B cell (primary cell): ENCODE measurements around the gene TRIM38. TPM values are rescaled to one million over a fixed set of nuclear protein-coding genes. Genes with fewer than 3 reads are reported as not detected.

ENCODE experiments used
- ATAC-seq: fragments of 200-7000 bp; cut with Tn5 transposase; one replicate; pipeline ENCODE4 v1.10.0; 2021; ENCODE audit warnings: low read depth, mild to moderate bottlenecking, moderate number of reproducible peaks, moderate library complexity
- CTCF ChIA-PET: fragments of 350-600 bp; sonication (Branson Sonifier 250); formaldehyde crosslinking; loops from one replicate; lab custom pipeline; 2021; ENCODE audit warnings: antibody characterized with exemption, inconsistent platforms; lab: Charles Lee
- POLR2A ChIA-PET: fragments of 350-600 bp; sonication (Branson Sonifier 250); formaldehyde crosslinking; loops from one replicate; lab custom pipeline; 2021; ENCODE audit warnings: antibody characterized with exemption; lab: Charles Lee
- DNase-seq: peaks from one replicate; pipeline ENCODE4 v3.0.0; 2013
- H2AFZ ChIP-seq: 2 replicates; pipeline ENCODE4 v1.6.1; 2012; ENCODE audit warnings: mild to moderate bottlenecking, low read depth, low read length; ENCODE audit not compliant: insufficient read depth, poor library complexity, severe bottlenecking
- H3K27ac ChIP-seq, 2 donors: 1 replicate in 1 of 2; 2 replicates in 1 of 2; pipeline ENCODE4 v1.5.1; 2012 to 2013; ENCODE audit warnings: low read length in 2 of 2, mild to moderate bottlenecking in 2 of 2, moderate library complexity in 1 of 2
- H3K27me3 ChIP-seq, 4 experiments: fragments of 200-600 bp in 1 of 4; sonication (generic) in 1 of 4; replicated peaks in 1 of 4; 1 replicate in 2 of 4; 2 replicates in 2 of 4; pipeline versions ENCODE4 v1.6.1 to v1.7.0; 2013 to 2016; ENCODE audit warnings: low read length in 3 of 4, mild to moderate bottlenecking in 2 of 4, mixed read lengths in 1 of 4, moderate library complexity in 1 of 4; ENCODE audit not compliant: insufficient read depth in 4 of 4, control insufficient read depth in 3 of 4; ENCODE audit errors: control extremely low read depth in 1 of 4
- H3K36me3 ChIP-seq, 2 experiments: replicated peaks in 1 of 2; 1 replicate in 1 of 2; 2 replicates in 1 of 2; pipeline versions ENCODE4 v1.6.1 to v1.7.1; 2013; ENCODE audit warnings: low read length in 1 of 2; ENCODE audit not compliant: insufficient read depth in 2 of 2, control insufficient read depth in 1 of 2; ENCODE audit errors: control extremely low read depth in 1 of 2, extremely low read depth in 1 of 2
- H3K4me1 ChIP-seq, 2 donors: fragments of 200-600 bp in 1 of 2; sonication (generic) in 1 of 2; 1 replicate in 1 of 2; 2 replicates in 1 of 2; pipeline versions ENCODE4 v1.5.1 to v1.6.1; 2013 to 2017; ENCODE audit warnings: low read length in 2 of 2; ENCODE audit not compliant: control insufficient read depth in 2 of 2, insufficient read depth in 2 of 2
- H3K4me2 ChIP-seq: replicated peaks from 2 replicates; pipeline ENCODE3; 2012; ENCODE audit warnings: mild to moderate bottlenecking, low read depth, low read length; ENCODE audit not compliant: poor library complexity, severe bottlenecking
- H3K4me3 ChIP-seq, 5 experiments: fragments of 200-600 bp in 1 of 5; sonication (generic) in 1 of 5; 1 replicate in 3 of 5; 2 replicates in 2 of 5; pipeline versions ENCODE4 v1.5.1 to v1.7.0; 2011 to 2016; ENCODE audit warnings: low read length in 4 of 5, mild to moderate bottlenecking in 4 of 5, low read depth in 2 of 5, control low read depth in 1 of 5, moderate library complexity in 1 of 5; ENCODE audit not compliant: insufficient read depth in 1 of 5; ENCODE audit errors: control extremely low read depth in 1 of 5, extremely low read depth in 1 of 5
- H3K79me2 ChIP-seq: fragments of 200-600 bp; sonication (generic); one replicate; pipeline ENCODE4 v1.6.0; 2016; ENCODE audit warnings: low read length; ENCODE audit not compliant: control insufficient read depth, insufficient read depth
- H3K9ac ChIP-seq: fragments of 200-600 bp; sonication (generic); 2 replicates; pipeline ENCODE4 v1.6.1; 2017; ENCODE audit warnings: mild to moderate bottlenecking, low read length, moderate library complexity
- H3K9me3 ChIP-seq, 3 donors: one replicate each; pipeline versions ENCODE4 v1.6.1 to v1.7.1; 2013; ENCODE audit warnings: low read length in 2 of 3; ENCODE audit not compliant: control insufficient read depth in 2 of 3, insufficient read depth in 1 of 3; ENCODE audit errors: control extremely low read depth in 1 of 3
- H4K20me1 ChIP-seq: 2 replicates; pipeline ENCODE4 v1.6.0; 2012; ENCODE audit warnings: mild to moderate bottlenecking, low read length; ENCODE audit not compliant: insufficient read depth, control insufficient read depth, poor library complexity, severe bottlenecking
- H3K27ac Mint-ChIP-seq: one replicate; pipeline ENCODE4 v1.8.0; 2021; ENCODE audit warnings: mixed read lengths
- H3K27me3 Mint-ChIP-seq: one replicate; pipeline ENCODE4 v1.8.0; 2021; ENCODE audit warnings: mixed read lengths
- H3K4me1 Mint-ChIP-seq: one replicate; pipeline ENCODE4 v1.8.0; 2021; ENCODE audit warnings: mixed read lengths
- H3K4me3 Mint-ChIP-seq: one replicate; pipeline ENCODE4 v1.8.0; 2021; ENCODE audit warnings: mixed read lengths
- H3K9me3 Mint-ChIP-seq: one replicate; pipeline ENCODE4 v1.8.0; 2022; ENCODE audit warnings: mixed read lengths; ENCODE audit not compliant: insufficient read depth
- CTCF ChIP-seq: fragments of 200-600 bp; IDR thresholded peaks from one replicate; pipeline ENCODE4 v1.8.0; 2022; ENCODE audit warnings: antibody characterized with exemption, mild to moderate bottlenecking
- EZH2 ChIP-seq: IDR thresholded peaks from 2 replicates; pipeline ENCODE4 v1.6.1; 2012; ENCODE audit warnings: borderline replicate concordance, low read depth, mild to moderate bottlenecking, moderate library complexity, low read length; ENCODE audit not compliant: insufficient read depth, poor library complexity, severe bottlenecking
- WGBS: methylation state at CpG from one replicate; pipeline ENCODE4 v1.1.5; 2013; ENCODE audit warnings: missing lambda C conversion rate; ENCODE audit not compliant: insufficient coverage; 5-methylcytosine and 5-hydroxymethylcytosine counted together
- intact Hi-C: fragments of 100-400 bp; cut with micrococcal nuclease; formaldehyde crosslinking; loops from one replicate; pipeline ENCODE4 v1.10.0; 2022
- polyA plus RNA-seq: library from polyadenylated mRNA; depleted of rRNA; stranded (reverse); fragments of >200 nt; gene quantifications from 2 replicates; pipeline ENCODE4 v1.2.3, GENCODE V29; 2012
- total RNA-seq, 2 donors: library from RNA; stranded (reverse); fragments of 120-200 nt in 1 of 2; gene quantifications; 1 replicate in 1 of 2; 2 replicates in 1 of 2; pipeline versions ENCODE4 v1.2.3 to v1.2.4, GENCODE V29; 2013 to 2022

Gene TRIM38
- total and polyA plus RNA-seq, 2 donors (not counting 1 experiment from before 2014, with no cell fraction given): 29.3 to 57.2 TPM

GRCh38 chr6:25963426-25964123 lies 973 bp downstream of the TRIM38 start:
- 0% methylated on average over 2 of the region's 6 CpGs for WGBS
- Histone ChIP-seq H2AFZ (no peak overlapping the region), H3K4me1 (peaks cover 80% of the 10 kb centered on the region in 2 donors), H3K4me3 (peak overlapping the region; percentile 83 to 95 (median 92)), H3K27ac (peak overlapping the region; percentile 94 to 97), H3K4me2 (peak overlapping the region; percentile 82), H3K9me3 (no peaks in the 10 kb centered on the region), H3K79me2 (peaks cover 59% of the 10 kb centered on the region), H3K36me3 (peaks cover 11 to 45% of the 10 kb centered on the region in 2 experiments), H3K27me3 (no peaks in the 10 kb centered on the region), H3K9ac (peak overlapping the region; percentile 94), H4K20me1 (peaks cover 40% of the 10 kb centered on the region)
- ChIA-PET POLR2A (interaction anchor here (0.6 to 2.7 kb wide), 4 partner anchors 11 to 68 kb away, joined by 3 to 33 read pairs (median 6); a partner anchor contains a TSS), CTCF (interaction anchor here (1.5 to 4.9 kb wide), 3 partner anchors 29 to 57 kb away, joined by 4 to 37 read pairs (median 6); a partner anchor contains a TSS)
- DNase-seq (peak; percentile 44), ATAC-seq (no peak)
- no peak for TF ChIP-seq CTCF
- TF ChIP-seq EZH2: no peak
- peak overlapping the region; percentile 90 for H3K27ac Mint-ChIP-seq
- H3K9me3 Mint-ChIP-seq: peaks cover 2% of the 10 kb centered on the region
- H3K4me3 Mint-ChIP-seq: peak overlapping the region; percentile 97
- peaks cover 84% of the 10 kb centered on the region for H3K4me1 Mint-ChIP-seq
- no peaks in the 10 kb centered on the region for H3K27me3 Mint-ChIP-seq
- intact Hi-C loops: loop anchor here (5.0 kb wide), 2 partner anchors 816 to 1874 kb away; a partner anchor contains a TSS

GRCh38 chr6:25965058-25965457 lies 2.5 kb downstream of the TRIM38 start:
- Histone ChIP-seq H3K9me3 (no peaks in the 10 kb centered on the region), H3K4me2 (peak overlapping the region; percentile 82), H3K4me1 (peaks cover 69 to 71% of the 10 kb centered on the region in 2 donors), H4K20me1 (peaks cover 52% of the 10 kb centered on the region), H3K9ac (peak overlapping the region; percentile 48), H3K79me2 (peaks cover 69% of the 10 kb centered on the region), H3K27me3 (no peaks in the 10 kb centered on the region), H3K27ac (peak overlapping the region in 1 of 2 donors; percentile 21), H2AFZ (no peak overlapping the region), H3K36me3 (peaks cover 22 to 58% of the 10 kb centered on the region in 2 experiments), H3K4me3 (peak overlapping the region in 1 of 5 experiments; percentile 83)
- no peaks in the 10 kb centered on the region for H3K27me3 Mint-ChIP-seq
- no peak for DNase-seq
- peak overlapping the region; percentile 42 for H3K27ac Mint-ChIP-seq
- ChIA-PET CTCF (interaction anchor here (1.0 to 4.9 kb wide), 5 partner anchors 9 to 973 kb away, joined by 3 to 23 read pairs (median 3); no protein-coding TSS in a partner anchor), POLR2A (interaction anchor here (2.2 kb wide), 1 partner anchor 27 kb away, joined by 8 read pairs; no protein-coding TSS in a partner anchor)
- H3K9me3 Mint-ChIP-seq: peaks cover 2% of the 10 kb centered on the region
- H3K4me1 Mint-ChIP-seq: peaks cover 79% of the 10 kb centered on the region
- intact Hi-C loops: no loop called here
- no CpG with 5 or more reads among the region's 4 CpGs for WGBS
- H3K4me3 Mint-ChIP-seq: peak overlapping the region; percentile 86
- ATAC-seq: no peak
- TF ChIP-seq CTCF (no peak), EZH2 (no peak)
